OCI-LY1 (cell line): ENCODE results near the gene TCP1.

ENCODE experiments used
- H2AFZ ChIP-seq: fragments of 200-600 bp; sonication (generic), shearing (Covaris generic); 2 replicates; pipeline ENCODE4 v1.6.0; 2014; ENCODE audit warnings: antibody characterized with exemption, mild to moderate bottlenecking, low read length
- H3F3A ChIP-seq: fragments of 200-600 bp; sonication (generic), shearing (Covaris generic); 2 replicates; pipeline ENCODE4 v1.6.0; 2014; ENCODE audit warnings: mild to moderate bottlenecking, antibody characterized with exemption, low read length, moderate library complexity; ENCODE audit not compliant: insufficient read depth
- H3K27ac ChIP-seq: fragments of 200-600 bp; sonication (generic); 2 replicates; pipeline ENCODE4 v1.5.1; 2014; ENCODE audit warnings: low read length, mixed run types, mild to moderate bottlenecking, low read depth; ENCODE audit not compliant: poor library complexity, severe bottlenecking
- H3K27me3 ChIP-seq: fragments of 200-600 bp; sonication (generic); 2 replicates; pipeline ENCODE4 v1.6.0; 2014; ENCODE audit warnings: antibody characterized with exemption, mild to moderate bottlenecking, low read length, moderate library complexity; ENCODE audit not compliant: insufficient read depth
- H3K36me3 ChIP-seq: fragments of 200-600 bp; sonication (generic); 2 replicates; pipeline ENCODE4 v1.6.1; 2014; ENCODE audit warnings: mild to moderate bottlenecking, antibody characterized with exemption, low read length, moderate library complexity, mixed read lengths; ENCODE audit not compliant: insufficient read depth
- H3K4me1 ChIP-seq: fragments of 200-600 bp; sonication (generic); 2 replicates; pipeline ENCODE4 v1.5.1; 2014; ENCODE audit warnings: mild to moderate bottlenecking, low read length, moderate library complexity; ENCODE audit not compliant: insufficient read depth, severe bottlenecking
- H3K4me2 ChIP-seq: fragments of 200-600 bp; sonication (generic), shearing (Covaris generic); 2 replicates; pipeline ENCODE4 v1.6.1; 2014; ENCODE audit warnings: low read length
- H3K4me3 ChIP-seq: fragments of 200-600 bp; sonication (generic); 2 replicates; pipeline ENCODE4 v1.5.1; 2014; ENCODE audit warnings: low read length, low read depth, mild to moderate bottlenecking, mixed read lengths; ENCODE audit not compliant: poor library complexity, severe bottlenecking
- H3K79me2 ChIP-seq: fragments of 200-600 bp; shearing (Covaris generic); 2 replicates; pipeline ENCODE4 v1.6.1; 2016; ENCODE audit warnings: mixed run types, low read length, mixed read lengths; ENCODE audit not compliant: insufficient read depth
- H3K9ac ChIP-seq: fragments of 200-600 bp; sonication (generic), shearing (Covaris generic); 2 replicates; pipeline ENCODE4 v1.6.1; 2014; ENCODE audit warnings: mild to moderate bottlenecking, low read length, mixed read lengths
- H3K9me2 ChIP-seq: fragments of 200-600 bp; sonication (generic), shearing (Covaris generic); 2 replicates; pipeline ENCODE4 v1.6.1; 2014; ENCODE audit warnings: low read depth, mild to moderate bottlenecking, low read length, mixed read lengths
- H3K9me3 ChIP-seq: fragments of 200-600 bp; shearing (Covaris generic); 2 replicates; pipeline ENCODE4 v1.6.1; 2014; ENCODE audit warnings: low read length, mixed read lengths
- H4K20me1 ChIP-seq: fragments of 200-600 bp; sonication (generic), shearing (Covaris generic); 2 replicates; pipeline ENCODE4 v1.6.0; 2016; ENCODE audit warnings: mild to moderate bottlenecking, low read length; ENCODE audit not compliant: insufficient read depth
- CTCF ChIP-seq: fragments of 200-600 bp; sonication (generic), shearing (Covaris generic); IDR thresholded peaks from 2 replicates; pipeline ENCODE4 v1.5.1; 2017; ENCODE audit warnings: mild to moderate bottlenecking, antibody characterized with exemption, low read length, moderate library complexity, mixed read lengths
- EZH2 ChIP-seq: fragments of 200-600 bp; sonication (generic), shearing (Covaris generic); IDR thresholded peaks from 2 replicates; pipeline ENCODE4 v1.8.0; 2017; ENCODE audit warnings: borderline replicate concordance, mixed run types, mild to moderate bottlenecking, antibody characterized with exemption, low read length, moderate library complexity, mixed read lengths

TCP1 gene

GRCh38 chr6:159788276-159788675, 1.1 kb downstream of the TCP1 start:
- H3K27me3 ChIP-seq, result no peaks in the 10 kb centered on the region
- peak overlapping the region; percentile 80 for H3K9ac ChIP-seq
- H2AFZ ChIP-seq, result no peak overlapping the region
- H3K9me2 ChIP-seq, result no peaks in the 10 kb centered on the region
- H4K20me1 ChIP-seq, result no peaks in the 10 kb centered on the region
- H3K4me3 ChIP-seq, result peak overlapping the region; percentile 73
- TF ChIP-seq EZH2 (no peak), CTCF (no peak)
- H3F3A ChIP-seq, result no peaks in the 10 kb centered on the region; the same call in 1 of the 2 replicates
- peak overlapping the region; percentile 87 for H3K4me2 ChIP-seq
- peaks cover 64% of the 10 kb centered on the region for H3K79me2 ChIP-seq
- no peaks in the 10 kb centered on the region for H3K9me3 ChIP-seq
- peaks cover 29% of the 10 kb centered on the region for H3K4me1 ChIP-seq
- H3K36me3 ChIP-seq, result peaks cover 70% of the 10 kb centered on the region
- H3K27ac ChIP-seq, result peak overlapping the region; percentile 26

- H3K9me3 ChIP-seq, result no peaks in the 10 kb centered on the region
- H3K79me2 ChIP-seq, result no peaks in the 10 kb centered on the region
- peaks cover 100% of the 10 kb centered on the region for H3K36me3 ChIP-seq
- H4K20me1 ChIP-seq, result no peaks in the 10 kb centered on the region
- TF ChIP-seq EZH2, result no peak
- H2AFZ ChIP-seq, result no peak overlapping the region
- H3K9ac ChIP-seq, result no peak overlapping the region
- H3K9me2 ChIP-seq, result no peaks in the 10 kb centered on the region
- H3K4me3 ChIP-seq, result no peak overlapping the region
- H3K4me1 ChIP-seq, result no peaks in the 10 kb centered on the region
- no peaks in the 10 kb centered on the region; the same call in 1 of the 2 replicates for H3F3A ChIP-seq
- no peaks in the 10 kb centered on the region for H3K27me3 ChIP-seq
- no peak overlapping the region for H3K4me2 ChIP-seq
- H3K27ac ChIP-seq, result no peak overlapping the region
These were observed 10.8 kb downstream of the TCP1 start for GRCh38 chr6:159778542-159779103.

GRCh38 chr6:159778131-159778530, 11.3 kb downstream of the TCP1 start:
- H3K9me2 ChIP-seq, result no peaks in the 10 kb centered on the region
- no peaks in the 10 kb centered on the region for H4K20me1 ChIP-seq
- H3K9ac ChIP-seq, result no peak overlapping the region
- H3K4me2 ChIP-seq, result no peak overlapping the region
- H3K4me1 ChIP-seq, result no peaks in the 10 kb centered on the region
- H3K36me3 ChIP-seq, result peaks cover 100% of the 10 kb centered on the region
- H3K27ac ChIP-seq, result no peak overlapping the region
- H3K4me3 ChIP-seq, result no peak overlapping the region
- no peaks in the 10 kb centered on the region for H3K79me2 ChIP-seq
- H3K27me3 ChIP-seq, result no peaks in the 10 kb centered on the region
- H2AFZ ChIP-seq, result no peak overlapping the region
- H3K9me3 ChIP-seq, result no peaks in the 10 kb centered on the region
- H3F3A ChIP-seq, result no peaks in the 10 kb centered on the region
- no peak for TF ChIP-seq EZH2
- TF ChIP-seq CTCF, result no peak

GRCh38 chr6:159777240-159777904, 12.0 kb downstream of the TCP1 start:
- Histone ChIP-seq H4K20me1 (no peaks in the 10 kb centered on the region), H3K9me2 (no peaks in the 10 kb centered on the region), H3K36me3 (peaks cover 100% of the 10 kb centered on the region), H3K27ac (no peak overlapping the region), H3K9me3 (no peaks in the 10 kb centered on the region), H3K79me2 (no peaks in the 10 kb centered on the region), H3K27me3 (no peaks in the 10 kb centered on the region), H3K4me2 (no peak overlapping the region), H3K4me3 (no peak overlapping the region), H3K4me1 (no peaks in the 10 kb centered on the region), H3K9ac (no peak overlapping the region), H2AFZ (no peak overlapping the region), H3F3A (no peaks in the 10 kb centered on the region)
- TF ChIP-seq EZH2 (no peak), CTCF (no peak)
